Common myeloid progenitor, CD34-positive (primary cell): ENCODE data around the gene TEX44.

Experiments used
- CTCF ChIA-PET: fragments of 350-600 bp; sonication (Branson Sonifier 250); formaldehyde crosslinking; loops from one replicate; lab custom pipeline; 2021; ENCODE audit warnings: antibody characterized with exemption; lab: Charles Lee
- POLR2A ChIA-PET: fragments of 350-600 bp; sonication (Branson Sonifier 250); formaldehyde crosslinking; loops from one replicate; lab custom pipeline; 2021; ENCODE audit warnings: antibody characterized with exemption; lab: Charles Lee
- DNase-seq, 3 donors: peaks; one replicate each; pipeline versions ENCODE4 v3.0.0 to v3.0.0-alpha.2; 2013
- H3K27ac ChIP-seq, 2 experiments: 1 replicate in 1 of 2; 2 replicates in 1 of 2; pipeline ENCODE4 v1.7.0; 2013; ENCODE audit warnings: inconsistent platforms in 2 of 2, low read length in 2 of 2, mild to moderate bottlenecking in 2 of 2, low read depth in 1 of 2, moderate library complexity in 1 of 2; ENCODE audit not compliant: severe bottlenecking in 2 of 2, insufficient read depth in 1 of 2, poor library complexity in 1 of 2
- H3K27me3 ChIP-seq, 5 experiments: replicated peaks in 2 of 5; 1 replicate in 3 of 5; 2 replicates in 2 of 5; pipeline versions ENCODE4 v1.6.1 to v1.7.0; 2013; ENCODE audit warnings: low read length in 4 of 5, mild to moderate bottlenecking in 2 of 5, moderate library complexity in 2 of 5, inconsistent platforms in 1 of 5; ENCODE audit not compliant: insufficient read depth in 5 of 5, control insufficient read depth in 4 of 5
- H3K36me3 ChIP-seq, 4 experiments: 1 replicate in 2 of 4; 2 replicates in 2 of 4; pipeline versions ENCODE4 v1.6.1 to v1.7.0; 2013; ENCODE audit warnings: low read length in 3 of 4, control low read depth in 1 of 4, mild to moderate bottlenecking in 1 of 4; ENCODE audit not compliant: control insufficient read depth in 4 of 4, insufficient read depth in 4 of 4
- H3K4me1 ChIP-seq, 4 experiments: 1 replicate in 3 of 4; 2 replicates in 1 of 4; pipeline versions ENCODE4 v1.6.1 to v1.7.1; 2013; ENCODE audit warnings: low read length in 3 of 4, mild to moderate bottlenecking in 3 of 4, control low read depth in 1 of 4, inconsistent platforms in 1 of 4, moderate library complexity in 1 of 4; ENCODE audit not compliant: control insufficient read depth in 4 of 4, insufficient read depth in 4 of 4; ENCODE audit errors: control extremely low read depth in 1 of 4
- H3K4me3 ChIP-seq, 7 experiments: 1 replicate in 4 of 7; 2 replicates in 3 of 7; pipeline versions ENCODE4 v1.5.1 to v1.7.0; 2013; ENCODE audit warnings: mild to moderate bottlenecking in 7 of 7, low read length in 6 of 7, moderate library complexity in 6 of 7, inconsistent platforms in 2 of 7, low read depth in 2 of 7, control low read depth in 1 of 7; ENCODE audit not compliant: insufficient read depth in 4 of 7, control insufficient read depth in 1 of 7; ENCODE audit errors: extremely low read depth in 1 of 7
- H3K9me3 ChIP-seq, 5 experiments: 1 replicate in 4 of 5; 2 replicates in 1 of 5; pipeline versions ENCODE4 v1.6.1 to v1.7.1; 2013; ENCODE audit warnings: low read length in 4 of 5, mild to moderate bottlenecking in 2 of 5, inconsistent platforms in 1 of 5, low read depth in 1 of 5, moderate library complexity in 1 of 5; ENCODE audit not compliant: control insufficient read depth in 4 of 5, insufficient read depth in 2 of 5; ENCODE audit errors: control extremely low read depth in 1 of 5
- WGBS: methylation state at CpG from one replicate; pipeline ENCODE4 v1.1.5; 2013; ENCODE audit not compliant: insufficient coverage; 5-methylcytosine and 5-hydroxymethylcytosine counted together

TEX44 gene

GRCh38 chr2:231633241-231633976, 40.7 kb downstream of the TEX44 start:
- WGBS, result 94% methylated on average over 9 of the region's 13 CpGs
- no peak for DNase-seq
- POLR2A ChIA-PET, result interaction anchor here (0.6 to 1.0 kb wide), 2 partner anchors 8 to 652 kb away, joined by 3 to 4 read pairs; no protein-coding TSS in a partner anchor
- Histone ChIP-seq H3K4me3 (no peak overlapping the region), H3K27me3 (no peaks in the 10 kb centered on the region), H3K27ac (no peak overlapping the region), H3K4me1 (peaks cover 0 to 4% (median 0%) of the 10 kb centered on the region in 4 experiments), H3K9me3 (no peaks in the 10 kb centered on the region), H3K36me3 (no peaks in the 10 kb centered on the region)
- CTCF ChIA-PET, result interaction anchor here (0.7 to 1.7 kb wide), 7 partner anchors 9 to 151 kb away, joined by 3 to 4 read pairs (median 3); no protein-coding TSS in a partner anchor

- ChIA-PET POLR2A (interaction anchor here (1.0 kb wide), 1 partner anchor 9 kb away, joined by 4 read pairs; no protein-coding TSS in a partner anchor), CTCF (no interaction called here)
- no peak for DNase-seq
- Histone ChIP-seq H3K4me1 (peaks cover 0 to 4% (median 0%) of the 10 kb centered on the region in 4 experiments), H3K27me3 (no peaks in the 10 kb centered on the region), H3K9me3 (no peaks in the 10 kb centered on the region), H3K27ac (no peak overlapping the region), H3K36me3 (no peaks in the 10 kb centered on the region), H3K4me3 (no peak overlapping the region)
- 100% methylated on average over 2 of the region's 2 CpGs for WGBS
Measured at GRCh38 chr2:231634412-231634811, 41.7 kb downstream of the TEX44 start.

GRCh38 chr2:231634951-231635875, 42.5 kb downstream of the TEX44 start:
- no peak for DNase-seq
- Histone ChIP-seq H3K27me3 (no peaks in the 10 kb centered on the region), H3K9me3 (no peaks in the 10 kb centered on the region), H3K4me3 (no peak overlapping the region), H3K4me1 (peaks cover 0 to 5% (median under 1%) of the 10 kb centered on the region in 4 experiments), H3K27ac (no peak overlapping the region), H3K36me3 (no peaks in the 10 kb centered on the region)
- POLR2A ChIA-PET, result interaction anchor here (0.7 kb wide), 1 partner anchor 21 kb away, joined by 5 read pairs; no protein-coding TSS in a partner anchor
- WGBS, result 100% methylated on average over 2 of the region's 8 CpGs
- CTCF ChIA-PET, result no interaction called here

- Histone ChIP-seq H3K27me3 (no peaks in the 10 kb centered on the region), H3K9me3 (no peaks in the 10 kb centered on the region), H3K4me3 (no peak overlapping the region), H3K27ac (no peak overlapping the region), H3K36me3 (no peaks in the 10 kb centered on the region), H3K4me1 (peaks cover 0 to 45% (median 33%) of the 10 kb centered on the region in 4 experiments)
- 93% methylated on average over 3 of the region's 6 CpGs for WGBS
- DNase-seq, result no peak
- ChIA-PET POLR2A (interaction anchor here (1.1 to 4.7 kb wide), 2 partner anchors 22 to 27 kb away, joined by 8 to 32 read pairs; no protein-coding TSS in a partner anchor), CTCF (interaction anchor here (0.6 to 4.1 kb wide), 9 partner anchors 19 to 81 kb away, joined by 3 to 50 read pairs (median 3); no protein-coding TSS in a partner anchor)
Measured at GRCh38 chr2:231640241-231640640, 47.6 kb downstream of the TEX44 start.

GRCh38 chr2:231640641-231641111, 48.0 kb downstream of the TEX44 start:
- Histone ChIP-seq H3K4me3 (peak overlapping the region in 1 of 7 experiments; percentile 3), H3K36me3 (no peaks in the 10 kb centered on the region), H3K9me3 (no peaks in the 10 kb centered on the region), H3K27me3 (no peaks in the 10 kb centered on the region), H3K27ac (no peak overlapping the region), H3K4me1 (peaks cover 0 to 46% (median 33%) of the 10 kb centered on the region in 4 experiments)
- ChIA-PET CTCF (interaction anchor here (0.6 to 4.1 kb wide), 11 partner anchors 13 to 386 kb away, joined by 3 to 50 read pairs (median 4); no protein-coding TSS in a partner anchor), POLR2A (interaction anchor here (0.7 to 4.7 kb wide), 3 partner anchors 23 to 28 kb away, joined by 4 to 32 read pairs (median 8); no protein-coding TSS in a partner anchor)
- WGBS, result 44% methylated on average over 11 of the region's 11 CpGs
- peak; percentile 84 to 90 (median 86) for DNase-seq

- CTCF ChIA-PET, result interaction anchor here (0.8 to 4.1 kb wide), 13 partner anchors 9 to 71 kb away, joined by 3 to 50 read pairs (median 4); no protein-coding TSS in a partner anchor
- Histone ChIP-seq H3K36me3 (no peaks in the 10 kb centered on the region), H3K27ac (peak overlapping the region; percentile 40 to 57), H3K4me3 (peak overlapping the region in 6 of 7 experiments; percentile 4 to 77 (median 60)), H3K9me3 (no peaks in the 10 kb centered on the region), H3K4me1 (peaks cover 0 to 53% (median 33%) of the 10 kb centered on the region in 4 experiments), H3K27me3 (no peaks in the 10 kb centered on the region)
- whole genome bisulfite sequencing, result 18% methylated on average over 13 of the region's 30 CpGs
- DNase-seq, result peak; percentile 65 to 77 (median 76)
- POLR2A ChIA-PET, result interaction anchor here (0.6 to 4.7 kb wide), 7 partner anchors 13 to 67 kb away, joined by 3 to 32 read pairs (median 5); no protein-coding TSS in a partner anchor
Measured at GRCh38 chr2:231642631-231643494, 50.2 kb downstream of the TEX44 start.
